GM12874 (cell line): ENCODE results near the gene PYGL.

Source experiments
- TF ChIP-seq, protein P1 (sequence below): IDR thresholded peaks from 2 replicates; pipeline ENCODE4 v1.5.1; 2011; ENCODE audit warnings: low read depth, mild to moderate bottlenecking, control low read depth, low read length, moderate library complexity; ENCODE audit not compliant: insufficient read depth

PYGL gene

DNA sequence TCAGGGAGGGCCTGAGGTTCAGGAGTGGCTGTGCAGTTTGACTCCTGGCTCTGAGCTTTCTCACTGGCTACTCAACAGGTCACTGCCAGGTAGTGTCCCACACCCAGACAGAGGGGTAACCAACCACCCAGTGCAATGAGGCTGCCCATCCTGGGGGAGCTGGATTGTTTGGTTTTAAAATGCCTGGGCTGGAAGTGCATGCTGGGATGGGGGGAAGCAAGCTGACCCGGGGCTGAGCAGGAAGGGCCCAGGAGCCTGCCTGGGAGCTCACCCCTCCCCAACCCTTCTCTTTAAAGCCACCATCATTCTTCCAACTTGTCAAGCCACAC lies 85.0 kb downstream of the PYGL start:
- TF ChIP-seq, protein P1, sequence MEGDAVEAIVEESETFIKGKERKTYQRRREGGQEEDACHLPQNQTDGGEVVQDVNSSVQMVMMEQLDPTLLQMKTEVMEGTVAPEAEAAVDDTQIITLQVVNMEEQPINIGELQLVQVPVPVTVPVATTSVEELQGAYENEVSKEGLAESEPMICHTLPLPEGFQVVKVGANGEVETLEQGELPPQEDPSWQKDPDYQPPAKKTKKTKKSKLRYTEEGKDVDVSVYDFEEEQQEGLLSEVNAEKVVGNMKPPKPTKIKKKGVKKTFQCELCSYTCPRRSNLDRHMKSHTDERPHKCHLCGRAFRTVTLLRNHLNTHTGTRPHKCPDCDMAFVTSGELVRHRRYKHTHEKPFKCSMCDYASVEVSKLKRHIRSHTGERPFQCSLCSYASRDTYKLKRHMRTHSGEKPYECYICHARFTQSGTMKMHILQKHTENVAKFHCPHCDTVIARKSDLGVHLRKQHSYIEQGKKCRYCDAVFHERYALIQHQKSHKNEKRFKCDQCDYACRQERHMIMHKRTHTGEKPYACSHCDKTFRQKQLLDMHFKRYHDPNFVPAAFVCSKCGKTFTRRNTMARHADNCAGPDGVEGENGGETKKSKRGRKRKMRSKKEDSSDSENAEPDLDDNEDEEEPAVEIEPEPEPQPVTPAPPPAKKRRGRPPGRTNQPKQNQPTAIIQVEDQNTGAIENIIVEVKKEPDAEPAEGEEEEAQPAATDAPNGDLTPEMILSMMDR, result no peak

DNA sequence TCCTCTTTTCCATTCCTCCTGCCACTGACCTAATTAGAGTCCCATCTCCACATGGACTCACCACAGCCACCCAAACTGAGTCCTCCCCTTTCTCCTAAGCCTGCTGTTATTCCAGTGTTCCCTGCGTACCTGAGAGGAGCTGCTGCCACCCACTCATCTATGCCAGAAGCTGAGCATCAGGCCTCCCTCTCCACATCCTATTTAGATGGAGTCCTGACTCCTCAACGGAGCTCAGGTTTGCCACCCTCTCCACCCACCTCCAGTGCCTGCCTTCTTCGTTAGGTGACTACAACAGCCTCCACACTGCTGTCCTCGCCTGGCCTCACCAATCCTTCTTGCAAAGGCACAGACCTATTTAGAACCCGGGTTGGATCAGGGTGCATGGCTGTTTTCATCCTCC lies 87.6 kb downstream of the PYGL start:
- TF ChIP-seq, protein P1, result no peak

- TF ChIP-seq, protein P1, result no peak
Measured at GRCh38 chr14:50855558-50855957, 88.7 kb downstream of the PYGL start.
